GM18868 (cell line): ENCODE results near the gene PRKCZ.

Source experiments
- ATAC-seq: cut with Tn5 transposase; IDR thresholded peaks from one replicate; pipeline ENCODE4 v1.9.1; 2021; ENCODE audit warnings: mild to moderate bottlenecking, moderate library complexity; ENCODE audit not compliant: unreplicated experiment

Gene PRKCZ

DNA sequence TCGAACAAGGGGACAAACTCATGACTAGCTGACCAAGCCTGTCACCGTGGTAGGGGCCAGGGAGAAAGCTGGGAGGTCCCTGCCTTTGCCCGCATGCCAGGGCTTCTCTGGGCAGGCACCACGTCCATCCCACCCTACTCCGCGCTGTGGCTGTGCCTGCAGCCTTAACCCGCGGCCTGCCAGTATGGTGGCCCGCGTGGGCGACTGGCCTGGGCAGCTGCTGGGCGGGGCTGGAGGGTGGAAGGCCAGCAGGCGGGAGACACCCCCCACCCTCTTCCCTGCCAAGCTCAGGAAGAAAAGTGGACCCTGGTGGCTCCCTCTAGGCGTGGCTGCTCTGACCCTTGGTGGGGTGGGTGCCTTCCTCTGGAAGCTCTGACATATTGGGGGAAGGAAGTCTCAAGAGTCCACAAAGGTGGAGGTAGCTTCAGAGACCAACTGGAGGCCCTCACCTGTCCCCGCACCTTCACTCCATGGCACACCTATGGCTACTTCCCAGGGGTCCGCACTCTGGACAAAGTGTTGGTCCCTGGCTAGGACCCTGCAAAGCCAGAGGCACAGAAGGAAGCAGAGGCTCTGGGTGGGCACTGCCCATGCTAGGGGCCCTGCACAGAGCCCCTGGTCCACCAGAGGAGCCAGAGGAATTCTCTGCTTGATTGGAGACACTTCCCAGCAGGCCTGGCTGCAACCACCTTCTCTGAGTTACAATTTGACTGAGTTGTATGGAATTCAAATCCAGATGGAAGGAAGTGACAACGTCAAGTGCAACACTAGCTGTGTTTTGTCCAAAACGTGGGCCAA, 174.6 kb downstream of the PRKCZ start:
- no peak for ATAC-seq

DNA sequence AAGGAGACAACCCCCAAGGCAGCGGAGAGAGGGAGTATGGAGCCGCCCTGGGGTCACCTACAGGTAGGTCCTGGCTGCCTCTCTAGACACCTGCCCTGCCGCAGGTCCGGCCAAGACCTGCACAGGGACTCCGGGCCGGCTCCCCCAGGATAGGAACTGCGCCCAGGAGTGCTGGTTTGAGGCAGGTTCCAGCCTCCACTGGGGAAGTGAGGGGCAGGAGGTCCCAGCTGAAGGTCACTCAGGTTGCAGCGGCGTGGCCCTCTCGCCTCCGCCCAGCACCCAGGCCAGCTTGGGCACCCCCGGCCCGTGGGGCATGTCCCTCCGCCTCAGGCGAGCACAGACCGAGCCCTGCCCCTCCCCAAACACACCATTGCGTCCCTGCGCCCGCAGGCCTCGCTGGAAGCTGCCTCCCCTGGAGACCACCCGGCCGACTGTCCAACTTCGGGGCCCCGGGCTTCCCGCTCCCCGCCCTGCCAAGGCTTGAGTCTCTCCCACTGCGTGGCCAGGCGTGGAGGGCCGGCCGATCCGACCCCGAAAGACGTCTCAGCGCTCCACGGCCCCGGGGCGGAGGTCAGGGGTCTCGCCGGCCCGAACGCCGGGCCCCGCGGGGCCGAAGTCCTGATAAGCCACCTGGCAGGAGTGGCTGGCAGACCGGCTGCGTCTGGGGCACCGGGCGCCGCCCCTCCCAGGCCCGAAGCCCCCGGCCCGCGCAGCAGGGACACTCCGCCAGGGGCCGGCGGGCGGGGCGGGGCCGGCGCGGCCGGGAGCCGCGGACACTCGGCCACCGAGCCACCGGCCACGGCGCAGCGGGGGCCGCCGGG, 176.5 kb downstream of the PRKCZ start:
- ATAC-seq, result no peak

- ATAC-seq, result peak; percentile 90
Measured at GRCh38 chr1:2227346-2228156, 177.3 kb downstream of the PRKCZ start.

GRCh38 chr1:2228157-2228594, 178.0 kb downstream of the PRKCZ start, which contains the start of gene SKI:
TSS of gene SKI (plus strand) at chr1:2228319. CDS start at chr1:2228767, 448 bp downstream.
- no peak for ATAC-seq

- ATAC-seq, result no peak
Measured at GRCh38 chr1:2228694-2229036, 178.5 kb downstream of the PRKCZ start.

DNA sequence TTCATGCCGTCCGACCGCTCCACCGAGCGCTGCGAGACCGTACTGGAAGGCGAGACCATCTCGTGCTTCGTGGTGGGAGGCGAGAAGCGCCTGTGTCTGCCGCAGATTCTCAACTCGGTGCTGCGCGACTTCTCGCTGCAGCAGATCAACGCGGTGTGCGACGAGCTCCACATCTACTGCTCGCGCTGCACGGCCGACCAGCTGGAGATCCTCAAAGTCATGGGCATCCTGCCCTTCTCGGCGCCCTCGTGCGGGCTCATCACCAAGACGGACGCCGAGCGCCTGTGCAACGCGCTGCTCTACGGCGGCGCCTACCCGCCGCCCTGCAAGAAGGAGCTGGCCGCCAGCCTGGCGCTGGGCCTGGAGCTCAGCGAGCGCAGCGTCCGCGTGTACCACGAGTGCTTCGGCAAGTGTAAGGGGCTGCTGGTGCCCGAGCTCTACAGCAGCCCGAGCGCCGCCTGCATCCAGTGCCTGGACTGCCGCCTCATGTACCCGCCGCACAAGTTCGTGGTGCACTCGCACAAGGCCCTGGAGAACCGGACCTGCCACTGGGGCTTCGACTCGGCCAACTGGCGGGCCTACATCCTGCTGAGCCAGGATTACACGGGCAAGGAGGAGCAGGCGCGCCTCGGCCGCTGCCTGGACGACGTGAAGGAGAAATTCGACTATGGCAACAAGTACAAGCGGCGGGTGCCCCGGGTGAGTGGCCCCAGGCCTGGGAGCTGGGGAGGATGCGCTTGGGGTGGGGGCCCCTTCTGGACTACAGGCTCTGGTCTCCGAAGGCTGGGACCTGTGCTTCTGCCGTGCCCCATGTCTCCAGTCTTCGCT, 179.0 kb downstream of the PRKCZ start:
- no peak for ATAC-seq

DNA sequence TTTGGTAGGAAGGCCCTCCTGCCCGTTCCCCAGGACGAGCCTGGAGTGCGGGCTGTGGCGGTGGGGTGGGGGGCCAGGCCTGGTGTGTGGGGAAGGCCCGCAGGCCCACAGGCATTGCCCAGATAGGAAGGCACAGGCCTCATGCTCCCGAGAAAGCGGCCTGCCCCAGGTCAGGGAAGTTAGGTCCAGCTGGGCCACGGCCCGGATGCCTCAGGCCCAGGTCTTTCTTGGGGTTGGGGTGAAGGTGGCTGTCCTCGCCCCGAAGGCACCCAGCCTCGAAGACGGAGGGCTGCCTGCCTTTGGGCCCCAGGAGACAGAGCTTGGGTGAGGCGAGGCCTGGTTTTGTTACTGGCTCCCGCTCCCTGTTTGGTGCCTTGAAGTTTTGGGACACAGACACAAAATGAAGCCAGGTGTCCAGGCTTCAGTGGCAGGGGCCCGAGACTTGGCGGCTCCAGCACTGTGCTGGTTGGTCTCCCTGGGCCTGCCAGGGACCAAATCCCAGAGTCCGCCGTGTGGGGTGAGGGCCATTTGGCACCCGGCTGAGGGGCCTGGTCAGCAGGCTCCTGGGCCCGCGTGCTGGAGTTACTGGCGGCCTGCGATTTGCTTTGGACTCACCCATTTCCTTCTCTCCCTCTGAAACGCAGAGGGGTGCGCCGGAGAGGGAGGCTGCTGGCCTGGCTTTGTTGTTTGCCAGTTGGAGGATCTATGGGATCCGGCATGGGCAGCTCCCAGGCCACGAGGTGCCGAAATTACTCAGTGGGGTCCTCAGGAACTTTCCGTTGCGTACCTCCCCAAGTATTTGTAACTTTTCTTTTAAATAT, 179.9 kb downstream of the PRKCZ start:
- ATAC-seq, result no peak

- ATAC-seq, result no peak
Measured at GRCh38 chr1:2230781-2231531, 180.7 kb downstream of the PRKCZ start.

DNA sequence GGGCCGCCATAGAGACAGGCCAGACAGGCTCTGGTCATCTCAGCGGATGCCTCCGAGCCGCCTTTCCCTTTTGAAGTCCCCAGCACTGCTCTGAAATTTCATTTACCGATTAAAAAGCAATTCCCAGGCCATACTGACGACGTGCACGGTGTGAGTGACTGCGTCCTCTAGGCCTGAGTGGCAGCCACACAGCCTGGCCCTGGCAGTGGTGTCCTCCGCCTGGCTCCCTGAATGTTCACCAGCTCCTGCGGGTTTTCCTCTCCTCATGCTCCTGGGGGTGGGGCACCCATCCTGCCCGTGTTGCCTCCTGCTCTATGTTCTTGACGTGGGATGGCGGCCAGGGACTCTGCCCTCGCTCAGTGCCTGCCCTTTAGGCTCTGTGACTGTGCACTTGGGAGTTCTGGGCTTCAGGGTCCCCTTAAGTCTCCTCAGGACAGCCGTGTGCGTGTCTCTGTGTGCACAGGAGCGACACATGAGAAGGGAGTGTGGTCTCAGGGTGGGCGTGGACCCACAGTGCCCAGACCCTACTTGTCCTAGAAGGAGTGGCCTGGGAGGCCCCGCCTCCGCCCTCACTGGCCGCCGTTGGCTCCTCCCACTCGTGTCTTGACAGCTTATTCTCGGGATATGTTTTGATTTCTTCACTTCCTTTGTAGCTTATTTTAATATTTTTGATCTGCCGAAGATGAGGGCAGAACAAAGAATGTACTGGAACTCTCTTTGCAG, 181.5 kb downstream of the PRKCZ start:
- no peak for ATAC-seq

DNA sequence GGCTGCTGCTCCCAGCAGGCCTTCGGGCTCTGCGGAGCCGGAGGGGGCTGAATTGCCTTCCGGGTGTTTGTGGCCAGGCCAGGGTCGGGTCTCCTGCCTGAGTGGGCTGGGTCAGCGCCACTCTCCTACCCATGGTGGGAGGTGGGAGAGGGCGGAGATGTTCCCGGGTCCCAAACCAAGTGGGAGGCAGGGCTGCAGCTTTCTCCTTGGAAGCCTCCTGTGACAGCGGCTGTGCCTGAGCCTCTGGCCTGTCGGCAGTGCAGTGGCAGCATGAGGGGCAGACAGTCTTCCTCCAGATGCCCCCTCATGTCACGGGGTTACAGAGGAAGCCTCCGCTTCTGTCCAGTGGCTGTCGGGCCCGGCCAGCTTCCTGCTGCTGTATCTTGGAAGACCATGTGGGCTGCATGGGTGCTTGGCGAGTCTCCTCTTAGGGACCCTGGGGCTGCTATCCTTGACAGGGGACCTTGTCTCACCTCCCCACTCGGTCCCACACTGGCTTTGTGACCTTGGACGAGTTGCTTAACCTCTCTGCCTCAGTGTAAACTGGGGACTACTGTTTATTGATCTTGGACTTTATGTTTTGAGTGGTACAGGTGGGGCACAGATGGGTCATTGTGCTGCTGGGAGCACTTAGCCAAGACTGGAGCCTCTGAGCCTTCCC, 182.2 kb downstream of the PRKCZ start:
- no peak for ATAC-seq

DNA sequence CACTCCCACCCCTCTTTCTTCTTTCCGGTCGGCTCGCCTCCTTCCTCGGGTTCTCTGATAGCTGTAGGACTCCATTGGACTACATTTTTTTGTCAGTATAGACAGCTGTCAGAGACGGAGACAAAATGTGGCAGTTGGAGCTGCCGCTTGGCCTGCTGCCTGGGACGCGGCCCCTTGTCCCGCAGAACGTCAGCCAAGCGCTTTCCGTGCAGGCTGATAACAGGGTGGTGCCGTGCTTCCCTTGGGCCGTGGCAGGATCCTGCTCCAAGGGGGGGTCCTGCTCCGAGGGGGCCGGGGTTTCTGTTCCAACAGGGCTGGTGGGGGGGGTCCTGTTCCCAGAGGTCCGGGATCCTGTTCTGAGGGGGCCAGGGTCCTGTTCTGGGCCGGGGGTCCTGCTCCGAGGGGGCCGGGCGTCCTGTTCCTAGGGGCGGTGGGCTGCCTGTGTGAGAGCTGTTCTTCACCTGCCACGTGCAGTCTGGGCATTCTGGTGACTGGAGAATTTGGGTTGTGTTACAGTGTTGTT, 182.8 kb downstream of the PRKCZ start:
- ATAC-seq, result no peak

DNA sequence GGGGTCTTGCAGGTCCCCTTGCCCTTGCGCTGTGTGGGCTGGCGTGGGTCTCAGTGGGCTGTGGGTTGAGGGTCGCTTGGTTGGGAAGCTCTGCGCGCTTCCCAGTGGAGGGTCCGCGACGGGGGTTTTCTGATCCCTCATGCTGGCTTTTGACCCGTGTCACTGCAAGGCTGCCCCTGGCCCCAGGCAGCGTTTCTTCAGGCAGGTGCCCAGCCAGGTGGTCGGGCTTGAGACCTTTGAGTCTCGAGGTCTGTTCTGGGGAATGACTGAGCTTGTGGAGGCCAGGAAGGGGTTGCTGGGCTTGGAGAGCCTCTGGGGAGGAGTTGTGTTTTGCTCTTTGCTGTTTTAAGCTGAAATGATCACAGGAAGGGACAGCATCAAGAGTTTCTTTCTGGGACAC, 183.3 kb downstream of the PRKCZ start:
- ATAC-seq, result no peak

- no peak for ATAC-seq
Measured at GRCh38 chr1:2233997-2234761, 184.0 kb downstream of the PRKCZ start.

GRCh38 chr1:2234762-2235113, 184.5 kb downstream of the PRKCZ start:
- ATAC-seq, result no peak
